HCT116 (cell line): Measurements from ENCODE around the gene ANKRD18A. TPM values are rescaled to one million over a fixed set of nuclear protein-coding genes. Genes with fewer than 3 reads are reported as not detected.
"Not testable (repeated sequence)": the region's sequence is repeated elsewhere in the genome, so short reads cannot be mapped to it uniquely, and the experiment has no call there.

Experiments
- ATAC-seq: fragments of 200-7000 bp; cut with Tn5 transposase; 2 replicates; pipeline ENCODE4 v1.9.1; 2020; ENCODE audit warnings: mild to moderate bottlenecking, moderate library complexity
- BruUV-seq: library from RNA; stranded (reverse); fragments of 400-500 nt; replicated peaks from 2 replicates; lab custom pipeline; 2021; lab: Mats Ljungman, UMichigan
- CTCF ChIA-PET: fragments of 300-600 bp; sonication (Branson Sonifier 250); formaldehyde crosslinking; loops from one replicate; lab custom pipeline; 2021; ENCODE audit warnings: antibody characterized with exemption; lab: Charles Lee
- POLR2A ChIA-PET: fragments of 300-600, 350-600 bp; sonication (Branson Sonifier 250); formaldehyde crosslinking; loops from one replicate; lab custom pipeline; 2021; ENCODE audit warnings: antibody characterized with exemption; lab: Charles Lee
- RAD21 ChIA-PET, 2 experiments: fragments of 300-600 bp; sonication (Branson Sonifier 250); formaldehyde crosslinking; loops; one replicate each; lab custom pipeline; 2023; ENCODE audit warnings: low total read pairs in 2 of 2; ENCODE audit not compliant: uncharacterized antibody in 2 of 2, unreplicated experiment in 2 of 2, low non-redundant PET in 1 of 2; lab: Charles Lee
- DNase-seq: peaks from one replicate; pipeline ENCODE4 v3.0.0-alpha.2; 2010; ENCODE audit warnings: low read depth, low spot score
- H2AFZ ChIP-seq: fragments of 200-600 bp; shearing (Covaris generic), sonication (generic); 2 replicates; pipeline ENCODE4 v1.6.1; 2017; ENCODE audit warnings: low read depth, mixed run types, mixed read lengths, antibody characterized with exemption, low read length; ENCODE audit not compliant: poor library complexity, severe bottlenecking
- H3K27ac ChIP-seq: 2 replicates; pipeline ENCODE4 v1.5.1; 2012; ENCODE audit warnings: low read depth, low read length
- H3K27me3 ChIP-seq: fragments of 200-600 bp; sonication (generic); 2 replicates; pipeline ENCODE4 v1.6.1; 2016; ENCODE audit warnings: mixed run types, low read length, mixed read lengths; ENCODE audit not compliant: insufficient read depth
- H3K36me3 ChIP-seq, 2 experiments: fragments of 200-500 bp in 1 of 2; fragments of 200-600 bp in 1 of 2; sonication (Bioruptor generic) in 1 of 2; sonication (generic) in 1 of 2; 2 replicates each; pipeline versions ENCODE4 v1.5.1 to v1.6.1; 2014 to 2016; ENCODE audit warnings: low read length in 2 of 2, inconsistent platforms in 1 of 2, mixed read lengths in 1 of 2, mixed run types in 1 of 2; ENCODE audit not compliant: insufficient read depth in 2 of 2, control insufficient read depth in 1 of 2
- H3K4me1 ChIP-seq, 2 experiments: fragments of 200-600 bp in 1 of 2; sonication (generic) in 1 of 2; 2 replicates each; pipeline versions ENCODE4 v1.5.1 to v1.6.1; 2012 to 2017; ENCODE audit warnings: low read length in 2 of 2, inconsistent platforms in 1 of 2, mild to moderate bottlenecking in 1 of 2, mixed read lengths in 1 of 2, mixed run types in 1 of 2, moderate library complexity in 1 of 2; ENCODE audit not compliant: insufficient read depth in 2 of 2, control insufficient read depth in 1 of 2
- H3K4me2 ChIP-seq: fragments of 200-600 bp; sonication (generic); 2 replicates; pipeline ENCODE4 v1.6.1; 2017; ENCODE audit warnings: mixed run types, low read length, mixed read lengths
- H3K4me3 ChIP-seq, 2 experiments: fragments of 200-600 bp in 1 of 2; sonication (generic) in 1 of 2; replicated peaks in 1 of 2; 2 replicates each; pipeline ENCODE4 v1.5.1; 2011 to 2016; ENCODE audit warnings: low read length in 2 of 2, control low read depth in 1 of 2, low read depth in 1 of 2, mild to moderate bottlenecking in 1 of 2, mixed read lengths in 1 of 2, mixed run types in 1 of 2
- H3K79me2 ChIP-seq: fragments of 200-600 bp; sonication (generic); 2 replicates; pipeline ENCODE4 v1.6.1; 2017; ENCODE audit warnings: mild to moderate bottlenecking, mixed run types, low read length, moderate library complexity, mixed read lengths; ENCODE audit not compliant: insufficient read depth
- H3K9ac ChIP-seq: fragments of 200-600 bp; sonication (generic); 2 replicates; pipeline ENCODE4 v1.6.1; 2016; ENCODE audit warnings: low read length, mixed read lengths
- H3K9me2 ChIP-seq: fragments of 200-600 bp; sonication (generic), shearing (Covaris generic); 2 replicates; pipeline ENCODE4 v1.6.1; 2017; ENCODE audit warnings: mixed run types, mild to moderate bottlenecking, moderate library complexity; ENCODE audit not compliant: insufficient read depth
- H3K9me3 ChIP-seq, 2 experiments: fragments of 200-500 bp in 1 of 2; fragments of 200-600 bp in 1 of 2; sonication (Bioruptor generic) in 1 of 2; sonication (generic) in 1 of 2; 2 replicates each; pipeline ENCODE4 v1.6.1; 2014 to 2017; ENCODE audit warnings: low read length in 2 of 2, mixed read lengths in 2 of 2, inconsistent platforms in 1 of 2, low read depth in 1 of 2, mild to moderate bottlenecking in 1 of 2, mixed run types in 1 of 2, moderate library complexity in 1 of 2; ENCODE audit not compliant: control insufficient read depth in 1 of 2, insufficient read depth in 1 of 2
- H4K20me1 ChIP-seq: fragments of 200-600 bp; sonication (generic), shearing (Covaris generic); 2 replicates; pipeline ENCODE4 v1.6.1; 2017; ENCODE audit warnings: mixed run types, mild to moderate bottlenecking, moderate library complexity; ENCODE audit not compliant: insufficient read depth
- intact Hi-C: fragments of 100-400 bp; cut with micrococcal nuclease; formaldehyde crosslinking; loops from 2 replicates; pipeline ENCODE4 v1.10.0; 2022
- total RNA-seq: library from RNA; stranded (reverse); gene quantifications from one replicate; pipeline ENCODE4 v1.2.1, GENCODE V29; 2021; ENCODE audit not compliant: unreplicated experiment

ANKRD18A gene
- total RNA-seq, 1 experiment from 2014 or later: 24.2 TPM

GRCh38 chr9:38559172-38559571 lies 61.2 kb downstream of the ANKRD18A start:
- POLR2A ChIA-PET, H3K27me3 ChIP-seq, H2AFZ ChIP-seq, H3K36me3 ChIP-seq, RAD21 ChIA-PET, H4K20me1 ChIP-seq, intact Hi-C loops, BruUV-seq, ATAC-seq, H3K27ac ChIP-seq, H3K9me2 ChIP-seq, H3K9ac ChIP-seq, H3K9me3 ChIP-seq, H3K4me2 ChIP-seq, H3K79me2 ChIP-seq, H3K4me1 ChIP-seq, CTCF ChIA-PET, H3K4me3 ChIP-seq, DNase-seq: not testable (repeated sequence)

- RAD21 ChIA-PET, H3K9me3 ChIP-seq, POLR2A ChIA-PET, H3K79me2 ChIP-seq, H2AFZ ChIP-seq, CTCF ChIA-PET, H3K27me3 ChIP-seq, H3K36me3 ChIP-seq, H3K9ac ChIP-seq, BruUV-seq, H3K4me2 ChIP-seq, ATAC-seq, H4K20me1 ChIP-seq, DNase-seq, H3K4me1 ChIP-seq, H3K4me3 ChIP-seq, H3K9me2 ChIP-seq, H3K27ac ChIP-seq, intact Hi-C loops: not testable (repeated sequence)
These were observed 62.6 kb downstream of the ANKRD18A start for GRCh38 chr9:38557746-38558145.

DNA sequence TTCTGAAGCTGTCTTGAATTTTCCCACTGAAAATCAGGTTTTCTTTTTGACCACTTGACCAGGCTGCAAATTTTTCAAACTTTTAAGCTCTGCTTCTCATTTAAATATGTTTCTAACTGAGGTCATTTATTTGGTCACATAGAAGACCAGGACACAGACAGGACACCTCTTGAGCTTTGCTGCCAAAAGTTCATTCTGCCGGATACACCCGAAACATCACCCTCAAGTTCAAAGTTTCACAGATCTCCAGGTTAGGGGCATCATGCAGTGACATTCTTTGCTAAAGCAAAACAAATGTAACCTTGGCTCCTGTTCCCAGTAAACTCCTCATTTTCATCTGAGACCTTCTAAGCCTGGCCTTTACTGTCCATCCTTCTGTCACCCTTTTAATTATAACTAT lies 65.4 kb downstream of the ANKRD18A start:
- ATAC-seq, H3K36me3 ChIP-seq, H3K9ac ChIP-seq, H3K79me2 ChIP-seq, H2AFZ ChIP-seq, DNase-seq, RAD21 ChIA-PET, H3K9me3 ChIP-seq, H3K4me1 ChIP-seq, H3K9me2 ChIP-seq, H3K4me2 ChIP-seq, CTCF ChIA-PET, H3K4me3 ChIP-seq, intact Hi-C loops, H3K27me3 ChIP-seq, POLR2A ChIA-PET, H3K27ac ChIP-seq, BruUV-seq, H4K20me1 ChIP-seq: not testable (repeated sequence)

DNA sequence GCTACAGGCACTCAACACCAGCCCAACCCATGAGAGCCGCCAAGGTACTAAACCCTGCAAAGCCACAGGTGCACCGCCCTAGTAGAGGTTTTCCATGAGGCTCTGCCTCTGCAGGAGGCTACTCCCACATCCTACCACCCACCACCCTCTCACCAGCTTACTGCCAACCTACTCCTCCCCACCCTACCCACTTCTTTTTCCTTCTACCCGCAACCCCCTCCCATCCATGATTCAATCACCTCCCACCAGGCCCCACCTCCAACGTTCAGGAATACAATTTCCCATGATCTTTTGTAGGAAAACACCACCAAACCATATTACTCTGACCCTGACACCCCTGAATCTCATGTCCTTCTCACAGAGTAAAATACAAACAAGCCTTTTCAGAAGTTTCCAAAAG lies 67.4 kb downstream of the ANKRD18A start:
- H3K9me3 ChIP-seq, POLR2A ChIA-PET, RAD21 ChIA-PET, H4K20me1 ChIP-seq, ATAC-seq, H3K9ac ChIP-seq, CTCF ChIA-PET, H3K4me1 ChIP-seq, H3K27ac ChIP-seq, H3K9me2 ChIP-seq, intact Hi-C loops, DNase-seq, H3K36me3 ChIP-seq, H2AFZ ChIP-seq, H3K4me3 ChIP-seq, H3K27me3 ChIP-seq, BruUV-seq, H3K4me2 ChIP-seq, H3K79me2 ChIP-seq: not testable (repeated sequence)
